ENCODE data around the gene FAM120B.

DNA sequence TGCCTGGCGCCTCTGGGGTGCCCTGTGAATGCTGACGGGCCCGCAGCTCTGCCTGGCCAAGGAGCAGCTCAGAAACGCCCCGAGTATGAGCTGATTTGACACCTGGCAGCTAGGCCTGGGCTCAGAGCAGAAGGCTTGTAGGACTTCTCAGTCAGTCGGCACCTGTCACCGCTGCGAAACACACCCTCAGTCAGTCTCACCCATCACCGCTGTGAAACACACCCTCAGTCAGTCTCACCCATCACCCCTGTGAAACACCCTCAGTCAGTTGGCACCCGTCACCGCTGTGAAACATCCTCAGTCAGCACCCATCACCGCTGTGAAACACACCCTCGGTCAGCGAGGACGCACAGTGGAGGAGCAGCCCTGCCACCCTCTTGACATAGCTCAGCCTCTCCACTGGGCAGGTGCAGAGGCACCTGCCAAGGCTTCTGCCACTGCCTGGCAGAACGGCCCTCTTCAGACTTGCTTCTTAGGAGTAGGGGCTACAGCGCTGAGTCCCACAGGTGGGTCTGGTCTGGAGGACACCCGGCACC, 137.6 kb downstream of the FAM120B start:
- TF ChIP-seq ISL1 (CRISPR knock-in tag; IDR thresholded peaks at IDR 0.05) (no peak), TCF4 (CRISPR knock-in tag; IDR thresholded peaks at IDR 0.05; ENCODE audit: borderline replicate concordance) (no peak), ARNTL (CRISPR knock-in tag; IDR thresholded peaks at IDR 0.05; ENCODE audit: borderline replicate concordance, low read depth) (no peak), ZNF8 (CRISPR knock-in tag; IDR thresholded peaks at IDR 0.05) (no peak), SNAI2 (CRISPR knock-in tag; IDR thresholded peaks at IDR 0.05) (no peak), RARB (CRISPR knock-in tag; IDR thresholded peaks at IDR 0.05) (no peak)
- TF ChIP-seq, protein P1, sequence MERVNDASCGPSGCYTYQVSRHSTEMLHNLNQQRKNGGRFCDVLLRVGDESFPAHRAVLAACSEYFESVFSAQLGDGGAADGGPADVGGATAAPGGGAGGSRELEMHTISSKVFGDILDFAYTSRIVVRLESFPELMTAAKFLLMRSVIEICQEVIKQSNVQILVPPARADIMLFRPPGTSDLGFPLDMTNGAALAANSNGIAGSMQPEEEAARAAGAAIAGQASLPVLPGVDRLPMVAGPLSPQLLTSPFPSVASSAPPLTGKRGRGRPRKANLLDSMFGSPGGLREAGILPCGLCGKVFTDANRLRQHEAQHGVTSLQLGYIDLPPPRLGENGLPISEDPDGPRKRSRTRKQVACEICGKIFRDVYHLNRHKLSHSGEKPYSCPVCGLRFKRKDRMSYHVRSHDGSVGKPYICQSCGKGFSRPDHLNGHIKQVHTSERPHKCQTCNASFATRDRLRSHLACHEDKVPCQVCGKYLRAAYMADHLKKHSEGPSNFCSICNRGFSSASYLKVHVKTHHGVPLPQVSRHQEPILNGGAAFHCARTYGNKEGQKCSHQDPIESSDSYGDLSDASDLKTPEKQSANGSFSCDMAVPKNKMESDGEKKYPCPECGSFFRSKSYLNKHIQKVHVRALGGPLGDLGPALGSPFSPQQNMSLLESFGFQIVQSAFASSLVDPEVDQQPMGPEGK (CRISPR knock-in tag; IDR thresholded peaks at IDR 0.05; ENCODE audit: borderline replicate concordance): no peak
